DMS53 treated with DMSO at 0.1 percent for 48 hours (cell line): Measurements from ENCODE around the gene GYS2.

Experiments used
- DNase-seq: peaks from one replicate; lab custom pipeline; 2025; ENCODE audit not compliant: unreplicated experiment; lab: John Stamatoyannopoulos, UW

The GYS2 gene

GRCh38 chr12:21509768-21510167 is 94.9 kb downstream of the GYS2 start:
- DNase-seq, result no peak

DNA sequence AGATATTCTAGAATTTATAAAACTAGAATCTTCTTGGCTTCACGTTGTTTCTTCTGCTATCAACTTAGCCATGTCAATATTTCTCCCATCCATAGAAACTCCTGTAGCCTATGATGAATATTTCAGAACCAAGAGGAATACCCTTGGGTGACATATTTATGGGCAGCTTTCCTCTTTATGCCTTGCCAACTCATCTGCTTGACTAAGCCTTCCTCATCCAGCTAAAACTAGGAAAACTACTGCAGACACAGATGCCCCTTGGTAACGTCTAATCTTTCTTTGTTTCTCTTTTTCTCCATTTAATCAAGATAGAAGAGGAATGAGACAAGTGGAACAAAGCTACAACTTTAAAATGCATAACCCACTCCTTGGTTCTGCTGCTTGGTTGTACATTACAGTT is 96.8 kb downstream of the GYS2 start:
- DNase-seq, result no peak

- DNase-seq, result no peak
Measured at GRCh38 chr12:21505888-21506287, 98.8 kb downstream of the GYS2 start.

GRCh38 chr12:21502872-21503271 is 101.8 kb downstream of the GYS2 start:
- no peak for DNase-seq

DNA sequence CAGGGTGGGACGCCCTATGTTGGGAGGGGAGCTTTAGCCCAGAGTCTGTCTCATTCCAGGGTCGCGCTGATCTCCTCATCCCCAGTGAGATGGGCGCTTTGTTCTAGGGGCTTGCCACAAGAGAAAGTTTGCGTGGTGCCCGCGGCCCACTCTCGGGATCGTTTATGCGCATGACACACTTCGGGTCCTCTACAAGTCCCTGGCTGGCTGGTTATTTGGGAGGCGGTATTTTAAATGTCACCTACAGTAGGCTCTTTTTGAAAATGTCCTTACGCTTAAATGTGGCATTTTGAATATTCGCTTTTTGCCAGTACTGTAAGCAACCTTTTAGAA is 102.5 kb downstream of the GYS2 start:
- no peak for DNase-seq

- DNase-seq, result peak; percentile 100
Measured at GRCh38 chr12:21501258-21502163, 103.1 kb downstream of the GYS2 start, which contains the start of the genes GOLT1B and RECQL. TSS of gene GOLT1B (plus strand) at chr12:21501789. CDS start at chr12:21501924, 135 bp downstream. TSS of gene RECQL (minus strand) at chr12:21501635. CDS start at chr12:21499570, 2,065 bp downstream.

GRCh38 chr12:21500786-21501257 is 103.8 kb downstream of the GYS2 start:
- no peak for DNase-seq

DNA sequence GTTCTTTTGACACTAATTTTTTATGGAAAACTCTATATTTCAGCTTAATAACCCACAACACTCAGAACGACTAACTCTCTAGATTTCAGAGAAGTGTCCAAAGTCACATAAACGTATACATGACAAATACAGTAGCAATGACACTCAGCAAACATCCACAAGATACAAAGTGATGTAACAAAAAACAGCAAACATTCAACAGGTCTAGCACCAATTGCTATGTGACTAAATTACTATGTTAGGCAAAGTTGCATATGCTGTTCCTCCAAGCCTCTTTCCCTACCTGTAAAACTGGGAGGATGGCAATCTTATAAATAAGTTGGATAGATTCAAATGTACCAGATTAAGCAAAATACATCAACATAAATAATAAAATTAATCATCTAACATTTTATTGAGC is 104.9 kb downstream of the GYS2 start:
- DNase-seq, result no peak
